Neuronal stem cell (in vitro differentiated cells): ENCODE results near the gene THBD.

Experiments
- DNase-seq: peaks from one replicate; pipeline ENCODE4 v3.0.0-alpha.2; 2013; ENCODE audit warnings: low spot score
- H2AFZ ChIP-seq: one replicate; pipeline ENCODE4 v1.6.1; 2013; ENCODE audit warnings: mild to moderate bottlenecking, low read length, inconsistent platforms
- H2AK5ac ChIP-seq: 2 replicates; pipeline ENCODE4 v1.6.1; 2013; ENCODE audit warnings: low read depth, mild to moderate bottlenecking, inconsistent platforms, low read length, moderate library complexity, mixed read lengths
- H2BK120ac ChIP-seq: 2 replicates; pipeline ENCODE4 v1.6.1; 2013; ENCODE audit warnings: low read depth, mild to moderate bottlenecking, inconsistent platforms, low read length, moderate library complexity, mixed read lengths
- H2BK12ac ChIP-seq: one replicate; pipeline ENCODE4 v1.6.1; 2013; ENCODE audit warnings: low read length, inconsistent platforms
- H2BK15ac ChIP-seq: 2 replicates; pipeline ENCODE4 v1.6.1; 2013; ENCODE audit warnings: mild to moderate bottlenecking, low read length, inconsistent platforms, mixed read lengths
- H2BK5ac ChIP-seq: one replicate; pipeline ENCODE4 v1.6.1; 2013; ENCODE audit warnings: inconsistent platforms, mild to moderate bottlenecking, low read length, moderate library complexity
- H3K14ac ChIP-seq: one replicate; pipeline ENCODE4 v1.6.1; 2013; ENCODE audit warnings: low read length, inconsistent platforms
- H3K18ac ChIP-seq: 2 replicates; pipeline ENCODE4 v1.6.1; 2013; ENCODE audit warnings: low read length, inconsistent platforms
- H3K23ac ChIP-seq: 2 replicates; pipeline ENCODE4 v1.6.1; 2013; ENCODE audit warnings: low read depth, mild to moderate bottlenecking, mixed read lengths, low read length, inconsistent platforms; ENCODE audit not compliant: poor library complexity
- H3K27ac ChIP-seq: replicated peaks from 3 replicates; pipeline ENCODE4 v1.5.1; 2013; ENCODE audit warnings: low read length, inconsistent platforms
- H3K27me3 ChIP-seq, 3 experiments: 2 replicates each; pipeline ENCODE4 v1.6.1; 2013; ENCODE audit warnings: low read length in 3 of 3, mild to moderate bottlenecking in 2 of 3, inconsistent platforms in 1 of 3, low read depth in 1 of 3, mixed read lengths in 1 of 3, moderate library complexity in 1 of 3; ENCODE audit not compliant: control insufficient read depth in 3 of 3, insufficient read depth in 3 of 3
- H3K36me3 ChIP-seq, 2 donors: replicated peaks in 1 of 2; 2 replicates each; pipeline ENCODE4 v1.6.1; 2013; ENCODE audit warnings: low read length in 2 of 2; ENCODE audit not compliant: control insufficient read depth in 2 of 2, insufficient read depth in 2 of 2
- H3K4ac ChIP-seq: 2 replicates; pipeline ENCODE4 v1.6.1; 2013; ENCODE audit warnings: inconsistent platforms, mild to moderate bottlenecking, low read length, moderate library complexity
- H3K4me1 ChIP-seq, 2 donors: 1 replicate in 1 of 2; 2 replicates in 1 of 2; pipeline ENCODE4 v1.6.1; 2013; ENCODE audit warnings: low read length in 2 of 2, low read depth in 1 of 2; ENCODE audit not compliant: control insufficient read depth in 2 of 2, insufficient read depth in 1 of 2
- H3K4me2 ChIP-seq: one replicate; pipeline ENCODE4 v1.6.1; 2013; ENCODE audit warnings: mild to moderate bottlenecking, low read length, inconsistent platforms; ENCODE audit not compliant: insufficient read depth, poor library complexity, severe bottlenecking
- H3K4me3 ChIP-seq, 2 donors: 2 replicates each; pipeline ENCODE4 v1.5.1; 2013; ENCODE audit warnings: low read length in 2 of 2, mild to moderate bottlenecking in 2 of 2, inconsistent platforms in 1 of 2, moderate library complexity in 1 of 2
- H3K79me1 ChIP-seq: one replicate; pipeline ENCODE4 v1.6.1; 2013; ENCODE audit warnings: low read depth, mild to moderate bottlenecking, inconsistent platforms, low read length, moderate library complexity
- H3K9ac ChIP-seq: one replicate; pipeline ENCODE4 v1.6.1; 2013; ENCODE audit warnings: mild to moderate bottlenecking, low read depth, low read length, inconsistent platforms; ENCODE audit not compliant: poor library complexity
- H3K9me3 ChIP-seq, 2 donors: replicated peaks in 1 of 2; 2 replicates each; pipeline versions ENCODE3 to v1.6.1; 2013; ENCODE audit warnings: low read length in 2 of 2, mild to moderate bottlenecking in 2 of 2, inconsistent platforms in 1 of 2, low read depth in 1 of 2, mixed read lengths in 1 of 2, moderate library complexity in 1 of 2; ENCODE audit not compliant: control insufficient read depth in 2 of 2, insufficient read depth in 1 of 2
- H4K8ac ChIP-seq: one replicate; pipeline ENCODE4 v1.6.1; 2013; ENCODE audit warnings: low read depth, mild to moderate bottlenecking, inconsistent platforms, low read length, moderate library complexity
- H4K91ac ChIP-seq: one replicate; pipeline ENCODE4 v1.6.1; 2013; ENCODE audit warnings: low read length, low read depth, mild to moderate bottlenecking, inconsistent platforms; ENCODE audit not compliant: poor library complexity
- WGBS, 2 donors: extraction: QIAGEN DNeasy Blood & Tissue Kit; methylation state at CpG; one replicate each; pipeline ENCODE4 v1.1.7; 2013; ENCODE audit warnings: missing lambda C conversion rate in 2 of 2, mixed read lengths in 1 of 2; ENCODE audit not compliant: insufficient read length in 2 of 2, insufficient replicate concordance in 1 of 2; ENCODE audit errors: extremely low coverage in 2 of 2; 5-methylcytosine and 5-hydroxymethylcytosine counted together

Gene THBD

GRCh38 chr20:23022849-23023248, 26.6 kb downstream of the THBD start:
- no CpG with 5 or more reads among the region's 4 CpGs for WGBS, 2 donors
- H2BK120ac ChIP-seq = no peak overlapping the region

GRCh38 chr20:23021951-23022350, 27.5 kb downstream of the THBD start:
- Histone ChIP-seq H3K79me1 (no peaks in the 10 kb centered on the region), H3K23ac (no peak overlapping the region), H3K4ac (no peak overlapping the region), H3K36me3 (no peaks in the 10 kb centered on the region), H3K9ac (no peak overlapping the region), H3K4me2 (no peak overlapping the region), H2BK5ac (no peak overlapping the region), H3K4me1 (peaks cover 0 to 10% of the 10 kb centered on the region in 2 donors), H2AK5ac (no peak overlapping the region), H4K91ac (no peak overlapping the region), H3K18ac (no peak overlapping the region), H4K8ac (no peak overlapping the region), H3K27me3 (no peaks in the 10 kb centered on the region), H3K4me3 (no peak overlapping the region), H2AFZ (no peak overlapping the region), H2BK120ac (no peak overlapping the region), H3K27ac (no peak overlapping the region), H3K14ac (no peak overlapping the region), H2BK15ac (no peak overlapping the region), H2BK12ac (no peak overlapping the region), H3K9me3 (no peaks in the 10 kb centered on the region)
- no peak for DNase-seq
- no CpG with 5 or more reads among the region's 5 CpGs for WGBS, 2 donors

More at GRCh38 chr20:23022849-23023248, 26.6 kb downstream of the THBD start:
- Histone ChIP-seq H2BK5ac (no peak overlapping the region), H3K14ac (no peak overlapping the region), H3K4me2 (no peak overlapping the region), H4K8ac (no peak overlapping the region), H2AK5ac (no peak overlapping the region), H2BK15ac (no peak overlapping the region), H2BK12ac (no peak overlapping the region), H3K4me3 (no peak overlapping the region), H3K18ac (no peak overlapping the region), H2AFZ (no peak overlapping the region), H3K9ac (no peak overlapping the region), H3K4ac (no peak overlapping the region), H3K23ac (no peak overlapping the region), H3K36me3 (no peaks in the 10 kb centered on the region), H3K9me3 (no peaks in the 10 kb centered on the region), H3K4me1 (peaks cover 0 to 10% of the 10 kb centered on the region in 2 donors), H3K27ac (no peak overlapping the region), H3K27me3 (no peaks in the 10 kb centered on the region), H4K91ac (no peak overlapping the region), H3K79me1 (no peaks in the 10 kb centered on the region)
- no peak for DNase-seq

GRCh38 chr20:23021541-23021940, 27.9 kb downstream of the THBD start:
- Histone ChIP-seq H3K9me3 (no peaks in the 10 kb centered on the region), H3K79me1 (no peaks in the 10 kb centered on the region), H2BK15ac (no peak overlapping the region), H4K91ac (no peak overlapping the region), H3K18ac (no peak overlapping the region), H2AFZ (no peak overlapping the region), H3K4me2 (no peak overlapping the region), H3K4me3 (no peak overlapping the region), H2BK12ac (no peak overlapping the region), H3K14ac (no peak overlapping the region), H2BK120ac (no peak overlapping the region), H2AK5ac (no peak overlapping the region), H3K27me3 (no peaks in the 10 kb centered on the region), H4K8ac (no peak overlapping the region), H3K4ac (no peak overlapping the region), H2BK5ac (no peak overlapping the region), H3K23ac (no peak overlapping the region), H3K36me3 (no peaks in the 10 kb centered on the region), H3K4me1 (peaks cover 0 to 10% of the 10 kb centered on the region in 2 donors), H3K27ac (no peak overlapping the region), H3K9ac (no peak overlapping the region)
- WGBS, 2 donors = no CpG with 5 or more reads among the region's 1 CpG
- no peak for DNase-seq

GRCh38 chr20:23020230-23021018, 29.0 kb downstream of the THBD start:
- Histone ChIP-seq H2AFZ (no peak overlapping the region), H3K27ac (no peak overlapping the region), H2BK120ac (no peak overlapping the region), H4K91ac (no peak overlapping the region), H3K4me1 (peaks cover 0 to 10% of the 10 kb centered on the region in 2 donors), H3K27me3 (no peaks in the 10 kb centered on the region), H3K79me1 (no peaks in the 10 kb centered on the region), H4K8ac (no peak overlapping the region), H3K36me3 (no peaks in the 10 kb centered on the region), H3K18ac (peak overlapping the region; percentile 70), H2AK5ac (no peak overlapping the region), H2BK15ac (no peak overlapping the region), H3K9me3 (peaks cover 0 to 2% of the 10 kb centered on the region in 2 donors), H3K14ac (no peak overlapping the region), H2BK5ac (no peak overlapping the region), H3K4me2 (no peak overlapping the region), H3K23ac (no peak overlapping the region), H3K9ac (no peak overlapping the region), H2BK12ac (no peak overlapping the region), H3K4ac (no peak overlapping the region), H3K4me3 (no peak overlapping the region)
- no peak for DNase-seq
- no CpG with 5 or more reads among the region's 12 CpGs for WGBS, 2 donors
